LHCN-M2 (cell line): ENCODE results near the gene DIAPH1. TPM values are rescaled to one million over a fixed set of nuclear protein-coding genes. Genes with fewer than 3 reads are reported as not detected.
A peak's percentile ranks its signal among the peaks of the same experiment; 100 is the strongest.

Experiments
- DNase-seq: peaks from one replicate; pipeline ENCODE4 v3.0.0-alpha.2; 2012; ENCODE audit warnings: low read depth
- total RNA-seq: library from RNA; depleted of rRNA; stranded (reverse); fragments of >200 nt; gene quantifications from 2 replicates; pipeline ENCODE4 v1.2.3, GENCODE V29; 2014

The DIAPH1 gene
- total RNA-seq, 1 experiment from 2014 or later: 38.9 TPM

- DNase-seq: peak; percentile 19
Observed at GRCh38 chr5:141565826-141566570, 52.8 kb downstream of the DIAPH1 start.

DNA sequence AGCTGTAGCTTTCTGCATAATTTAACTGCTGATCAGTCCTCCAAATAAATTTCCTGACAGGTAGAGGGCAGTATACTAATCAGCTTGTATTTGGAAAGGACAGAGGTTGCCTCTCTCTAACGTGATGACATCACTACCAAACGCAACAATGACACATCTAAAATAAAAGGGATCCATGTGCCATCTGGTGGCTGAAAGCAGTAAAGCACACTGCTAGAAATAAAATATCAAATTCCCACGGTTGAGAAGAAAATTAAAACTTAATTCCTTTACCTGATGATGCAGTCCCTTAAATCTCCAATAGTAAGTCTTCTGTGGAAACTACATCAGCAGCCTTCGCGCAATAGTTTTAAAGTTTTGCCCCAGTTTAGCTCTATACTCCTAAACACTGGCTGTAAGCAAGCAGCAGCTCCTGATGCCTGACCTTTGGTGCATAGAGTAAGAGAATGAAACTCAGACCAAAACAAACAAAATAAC lies 54.5 kb downstream of the DIAPH1 start:
- DNase-seq: peak; percentile 96

DNA sequence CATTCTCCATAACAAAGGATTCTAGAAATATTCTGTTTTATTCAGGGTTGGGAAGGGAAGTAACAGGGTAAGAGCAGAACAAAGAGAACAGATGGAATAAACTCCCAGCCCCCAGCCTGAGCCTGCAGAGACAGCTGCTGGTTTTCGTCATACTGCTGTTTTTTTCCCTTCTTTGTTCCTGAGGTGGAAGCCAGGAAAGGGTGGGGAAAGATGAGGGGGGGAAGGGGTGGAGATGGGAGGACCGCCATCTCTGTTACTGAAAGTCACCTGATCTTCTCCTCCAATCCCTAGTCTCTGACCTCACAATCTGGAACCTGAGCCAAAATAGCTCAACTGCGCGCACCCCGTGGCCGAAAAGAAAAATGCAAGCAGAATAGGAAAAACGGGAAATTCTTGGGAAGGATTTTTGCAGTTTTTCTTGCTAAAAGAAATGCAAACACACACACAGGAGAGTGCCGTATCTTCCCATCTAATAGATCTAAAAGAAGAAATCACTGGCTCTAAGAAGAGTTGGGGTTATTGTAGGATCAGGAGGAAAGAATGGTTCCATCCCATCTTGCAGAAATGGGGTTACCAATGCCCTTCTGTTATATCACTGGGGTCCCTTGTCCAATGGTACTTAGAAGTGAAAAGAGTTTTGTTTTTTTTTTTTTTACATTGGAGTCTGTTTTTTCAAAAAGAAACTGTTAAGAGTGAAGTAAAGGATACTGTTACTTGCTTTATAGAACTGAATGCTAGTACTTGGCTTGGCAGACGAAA lies 57.9 kb downstream of the DIAPH1 start:
- peak; percentile 99 for DNase-seq

DNA sequence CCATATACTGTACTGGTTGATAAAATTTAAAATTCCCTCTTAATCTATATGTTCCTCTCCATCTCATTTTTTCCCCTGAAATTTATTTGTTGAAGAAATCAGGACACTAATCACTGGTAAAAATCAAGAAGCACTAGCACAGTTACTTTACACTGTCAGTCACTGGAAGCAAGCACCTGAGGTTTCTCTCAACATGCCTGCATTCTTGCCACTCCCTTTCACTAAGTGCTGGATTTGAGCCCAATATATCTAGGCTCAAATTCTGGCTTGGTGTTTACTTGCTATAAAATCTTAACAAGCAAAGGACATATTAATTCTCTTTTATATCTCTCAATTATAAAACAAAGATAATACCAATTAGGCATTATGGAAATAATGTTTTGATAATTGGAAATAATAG lies 58.6 kb downstream of the DIAPH1 start:
- peak; percentile 75 for DNase-seq

- peak; percentile 90 for DNase-seq
Observed at GRCh38 chr5:141559461-141559860, 59.3 kb downstream of the DIAPH1 start.

- no peak for DNase-seq
Observed at GRCh38 chr5:141558150-141558549, 60.6 kb downstream of the DIAPH1 start.

DNA sequence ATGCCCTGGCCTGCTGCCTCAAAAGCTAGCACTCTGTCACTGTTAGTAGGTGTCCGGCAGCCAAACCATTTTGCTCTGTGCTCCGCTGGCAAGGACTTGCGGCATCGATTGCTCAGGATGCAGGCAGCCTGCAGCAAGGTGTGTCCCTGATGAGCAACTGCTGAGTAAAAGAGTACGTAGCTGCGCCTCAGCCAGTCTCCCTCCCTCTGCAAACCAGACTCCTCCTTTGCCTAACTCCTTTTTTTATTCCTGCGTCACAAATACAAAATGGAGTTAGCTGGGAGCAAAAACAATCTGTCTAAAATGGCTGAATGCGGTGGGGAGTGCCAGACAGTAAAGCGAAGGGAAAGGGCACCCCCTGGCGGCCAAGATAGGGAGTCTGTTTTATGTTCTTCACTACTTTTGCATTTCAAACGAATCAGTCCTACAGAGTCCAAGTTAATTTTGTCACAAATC lies 61.1 kb downstream of the DIAPH1 start:
- peak; percentile 98 for DNase-seq

DNA sequence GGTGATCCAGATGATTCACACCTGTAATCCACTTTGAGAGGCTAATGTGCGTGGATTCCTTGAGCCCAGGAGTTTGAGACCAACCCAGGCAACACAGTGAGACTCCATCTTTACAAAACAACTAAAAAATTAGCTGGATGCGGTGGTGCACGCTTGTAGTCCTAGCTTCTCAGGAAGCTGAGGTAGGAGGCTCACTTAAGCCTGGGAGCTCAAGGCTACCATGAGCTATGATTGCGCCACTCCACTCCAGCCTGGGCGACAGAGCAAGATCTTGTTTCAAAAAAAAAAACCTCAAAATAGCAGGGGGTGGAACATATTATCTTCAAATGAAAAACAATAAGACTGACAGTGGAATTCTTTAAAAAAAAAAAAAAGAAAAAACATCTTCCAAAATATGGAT lies 70.9 kb downstream of the DIAPH1 start:
- no peak for DNase-seq

DNA sequence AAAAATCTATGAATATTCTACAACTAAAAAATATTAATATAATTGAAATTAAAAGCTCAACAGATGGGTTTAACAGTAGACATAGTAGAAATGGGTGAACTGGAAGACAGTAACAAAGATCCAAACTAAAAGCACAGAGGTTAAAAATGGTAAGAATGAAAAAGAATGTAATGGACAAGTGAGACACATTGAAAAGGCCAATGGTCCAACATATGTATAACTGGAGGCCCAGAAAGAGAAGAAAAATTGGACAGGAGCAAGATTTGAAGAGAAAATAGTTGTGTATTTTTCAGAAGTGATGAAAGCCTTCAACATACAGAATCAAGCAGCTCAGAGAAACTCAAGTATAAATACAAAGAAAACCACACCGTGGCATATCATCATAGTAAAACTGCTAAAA lies 71.3 kb downstream of the DIAPH1 start:
- peak; percentile 35 for DNase-seq

DNA sequence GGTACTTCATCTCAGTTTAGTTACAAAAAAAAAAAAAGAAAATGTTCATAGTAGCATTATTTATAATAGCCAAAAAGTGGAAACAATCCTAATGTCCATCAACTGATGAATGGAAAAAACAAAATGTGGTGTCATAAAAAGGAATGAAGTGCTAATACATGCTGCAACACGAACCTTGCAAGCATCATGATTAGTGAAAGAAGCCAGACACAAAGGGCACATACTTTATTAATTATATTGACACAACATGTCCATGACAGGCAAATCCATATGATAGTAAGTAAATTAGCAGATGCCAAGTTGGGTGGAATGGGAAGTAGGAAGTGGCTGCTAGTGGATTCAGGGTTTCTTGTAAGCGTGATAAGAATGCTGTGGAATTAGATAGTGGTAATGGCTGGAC lies 75.7 kb downstream of the DIAPH1 start:
- no peak for DNase-seq

GRCh38 chr5:141534492-141535213 lies 84.1 kb downstream of the DIAPH1 start:
- DNase-seq: no peak

GRCh38 chr5:141533897-141534296 lies 84.9 kb downstream of the DIAPH1 start:
- no peak for DNase-seq

- no peak for DNase-seq
Observed at GRCh38 chr5:141532726-141533125, 86.1 kb downstream of the DIAPH1 start.

DNA sequence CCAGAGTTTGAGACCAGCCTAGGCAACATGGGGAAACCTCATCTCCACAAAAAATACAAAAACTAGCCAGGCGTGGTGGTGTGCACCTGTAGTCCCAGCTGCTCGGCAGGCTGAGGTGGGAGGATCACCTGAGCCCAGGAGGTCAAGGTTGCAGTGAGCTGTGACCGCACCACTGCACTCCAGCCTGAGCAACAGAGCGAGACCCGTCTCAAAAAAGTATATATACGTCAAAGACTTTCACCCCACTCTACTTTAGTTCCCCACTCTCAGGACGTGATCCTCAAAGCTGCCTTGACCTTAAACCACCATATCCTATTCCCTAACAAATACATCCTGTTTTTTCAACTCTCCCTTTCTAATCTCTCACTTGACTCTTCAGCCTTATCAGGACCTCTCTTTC lies 88.9 kb downstream of the DIAPH1 start:
- DNase-seq: no peak

DNA sequence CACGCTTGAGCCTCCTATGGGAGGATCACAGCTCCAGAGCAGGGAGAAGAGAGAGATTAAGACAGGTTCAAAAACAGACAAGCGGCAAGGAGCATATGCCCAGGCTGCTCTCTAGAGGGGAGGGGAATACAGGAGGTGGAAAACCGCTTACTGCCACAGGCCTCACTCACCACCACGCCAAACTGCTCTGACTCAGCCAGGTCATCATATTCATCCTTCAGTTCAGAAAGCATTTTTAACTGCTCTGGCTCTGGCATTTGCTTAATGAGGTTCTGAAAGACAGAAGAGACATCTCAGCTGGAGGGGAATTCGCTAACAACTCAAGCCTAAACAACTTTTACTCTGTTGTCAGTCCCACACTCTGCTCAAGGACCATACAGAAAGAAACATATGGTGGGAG lies 89.8 kb downstream of the DIAPH1 start:
- DNase-seq: peak; percentile 86

GRCh38 chr5:141528291-141528984 lies 90.4 kb downstream of the DIAPH1 start:
- DNase-seq: no peak

DNA sequence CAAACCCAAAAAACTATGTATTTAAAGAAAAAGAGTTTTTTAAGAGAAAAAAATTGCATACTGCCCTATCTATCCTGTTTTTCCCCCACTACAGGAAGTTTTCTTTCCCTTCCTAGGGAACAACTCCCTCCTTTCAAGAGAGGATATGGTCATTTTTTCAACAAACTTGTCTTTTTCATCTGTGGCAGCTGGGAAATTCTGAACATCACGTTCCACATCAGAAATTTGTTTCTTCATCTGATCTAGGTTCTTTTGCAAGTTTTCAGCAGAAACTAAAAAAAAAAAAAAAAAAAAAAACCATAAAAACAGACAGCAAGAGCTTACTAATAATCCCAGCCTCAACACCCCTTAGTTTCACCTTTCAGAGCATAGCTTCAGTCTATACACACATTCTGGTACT lies 91.4 kb downstream of the DIAPH1 start:
- DNase-seq: no peak

DNA sequence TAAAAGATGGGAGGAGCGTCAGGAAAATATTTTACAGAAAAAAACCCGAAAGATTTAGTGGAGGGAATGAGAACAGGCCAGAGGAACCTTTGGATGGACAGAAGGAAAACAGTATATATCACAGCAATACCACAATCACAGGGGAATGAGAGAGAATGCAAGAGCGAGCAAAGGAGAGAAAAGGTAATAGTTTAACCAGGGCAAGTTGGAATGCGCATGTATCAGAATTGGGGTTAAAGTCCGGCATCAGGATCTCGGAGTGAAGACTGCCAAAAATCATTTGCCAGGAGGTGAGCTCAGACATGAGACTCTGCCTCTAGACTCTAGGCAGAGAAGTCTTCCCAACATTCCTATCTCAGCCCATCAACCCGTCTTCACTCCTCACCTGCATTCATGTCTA lies 93.1 kb downstream of the DIAPH1 start:
- no peak for DNase-seq

DNA sequence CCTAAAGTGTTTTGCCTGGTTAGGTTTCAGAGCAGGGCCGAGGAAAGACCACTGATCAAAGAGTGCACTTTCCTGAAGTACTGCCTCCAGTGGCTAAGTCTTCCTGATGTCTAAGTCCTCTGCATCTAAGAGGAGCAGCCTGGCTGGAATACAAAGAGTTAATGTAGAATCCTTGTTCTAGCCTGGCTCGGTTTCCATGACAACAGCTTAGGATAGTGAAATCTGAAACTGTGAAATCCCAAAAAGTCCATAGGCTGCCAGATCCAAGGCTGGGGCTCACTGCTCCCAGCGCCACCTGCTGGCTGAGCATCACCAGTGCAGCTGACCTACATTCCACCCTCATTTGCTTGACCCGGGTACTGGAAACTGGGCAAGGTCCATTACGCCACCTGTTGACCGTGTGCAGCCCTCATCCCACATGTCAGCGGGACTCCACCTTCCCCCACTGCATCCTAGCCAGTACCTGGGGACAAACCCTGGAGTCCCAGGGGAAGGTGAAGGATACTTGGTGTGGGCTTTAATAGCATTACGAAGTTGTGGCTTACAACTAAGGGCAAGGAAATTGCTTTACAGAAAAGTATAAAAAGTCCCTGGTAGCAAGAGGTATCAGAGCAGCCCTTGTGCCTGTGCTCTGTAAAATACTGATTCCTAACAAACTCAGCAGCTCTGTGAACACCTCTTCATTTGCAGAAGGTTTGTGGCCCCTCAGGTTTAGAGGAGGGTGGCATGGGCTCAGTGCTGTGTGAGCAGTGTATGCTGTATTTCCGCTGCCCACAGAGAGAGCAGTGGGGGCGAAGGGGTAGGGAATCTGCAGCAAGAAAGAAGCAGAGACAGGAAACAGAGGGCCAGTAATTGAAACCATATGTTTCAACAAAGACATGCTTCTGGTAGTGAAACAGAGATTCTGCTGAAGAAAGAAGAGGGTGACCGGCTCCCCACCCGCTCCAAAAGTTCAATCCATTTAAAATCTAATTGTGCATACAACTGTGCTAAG lies 93.9 kb downstream of the DIAPH1 start:
- DNase-seq: peak; percentile 98

GRCh38 chr5:141523991-141524390 lies 94.8 kb downstream of the DIAPH1 start:
- no peak for DNase-seq
